BJ (cell line): ENCODE results near the gene ALG8. TPM values are rescaled to one million over a fixed set of nuclear protein-coding genes. Genes with fewer than 3 reads are reported as not detected.
"Not testable (repeated sequence)": the region's sequence is repeated elsewhere in the genome, so short reads cannot be mapped to it uniquely, and the experiment has no call there.

Experiments used
- CTCF ChIA-PET: fragments of 350-600 bp; formaldehyde crosslinking; extraction: SDS; loops from one replicate; lab custom pipeline; 2021; ENCODE audit warnings: antibody characterized with exemption, inconsistent platforms; lab: Yijun Ruan, JAX
- POLR2A ChIA-PET: fragments of 300-600 bp; sonication (Branson Sonifier 250); formaldehyde crosslinking; extraction: SDS; loops from one replicate; lab custom pipeline; 2021; ENCODE audit warnings: antibody characterized with exemption; lab: Charles Lee
- DNase-seq: peaks from one replicate; pipeline ENCODE4 v3.0.0-alpha.2; 2011; ENCODE audit warnings: low read depth
- H3K27me3 ChIP-seq: 2 replicates; pipeline ENCODE4 v1.6.0; 2011; ENCODE audit warnings: low read length; ENCODE audit not compliant: control insufficient read depth, insufficient read depth
- H3K36me3 ChIP-seq: 2 replicates; pipeline ENCODE4 v1.5.1; 2011; ENCODE audit warnings: low read length; ENCODE audit not compliant: control insufficient read depth, insufficient read depth
- H3K4me3 ChIP-seq: 2 replicates; pipeline ENCODE4 v1.5.1; 2011; ENCODE audit warnings: low read depth, mild to moderate bottlenecking, control low read depth, low read length
- CTCF ChIP-seq: IDR thresholded peaks from 2 replicates; pipeline ENCODE4 v1.5.1; 2011; ENCODE audit warnings: low read depth, mild to moderate bottlenecking, control low read depth, inconsistent platforms, low read length, moderate library complexity; ENCODE audit not compliant: insufficient read depth
- polyA plus RNA-seq: library from polyadenylated mRNA; depleted of rRNA; stranded (reverse); fragments of >200 nt; gene quantifications from 2 replicates; pipeline ENCODE4 v1.2.3, GENCODE V29; 2011

The ALG8 gene
- polyA plus RNA-seq, 1 experiment, result 33.9 TPM

GRCh38 chr11:78100676-78101472, 38.6 kb downstream of the ALG8 start:
- ChIA-PET CTCF (no interaction called here), POLR2A (no interaction called here)
- no peaks in the 10 kb centered on the region; the same call in 1 of the 2 replicates for H3K36me3 ChIP-seq
- H3K27me3 ChIP-seq, result no peaks in the 10 kb centered on the region
- H3K4me3 ChIP-seq, result no peak overlapping the region
- TF ChIP-seq CTCF, result no peak
- no peak for DNase-seq

DNA sequence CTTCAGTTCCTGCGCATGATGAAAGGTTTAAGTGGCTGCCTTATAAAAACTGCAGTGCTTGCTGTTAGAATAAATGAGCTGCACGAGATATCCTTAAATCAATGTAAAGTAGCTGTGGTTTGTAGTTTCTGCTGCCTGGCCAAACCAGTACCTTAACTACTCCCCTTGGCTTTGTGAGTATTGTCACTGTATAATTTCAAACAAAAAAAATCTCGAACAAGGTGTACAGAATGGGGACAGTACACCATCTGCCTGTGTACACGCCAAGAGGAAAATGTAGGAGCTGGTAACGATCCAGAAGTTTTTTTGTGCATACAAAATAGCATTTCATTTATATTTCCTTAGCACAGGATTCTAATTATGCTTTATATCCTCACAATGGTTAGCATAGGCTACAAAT, 39.2 kb downstream of the ALG8 start:
- DNase-seq, result no peak
- Histone ChIP-seq H3K36me3 (no peaks in the 10 kb centered on the region; the same call in 1 of the 2 replicates), H3K4me3 (no peak overlapping the region), H3K27me3 (no peaks in the 10 kb centered on the region)
- POLR2A ChIA-PET, result no interaction called here
- CTCF ChIA-PET, result no interaction called here
- TF ChIP-seq CTCF, result no peak

- POLR2A ChIA-PET, result no interaction called here
- H3K4me3 ChIP-seq, result no peak overlapping the region
- CTCF ChIA-PET, result no interaction called here
- H3K36me3 ChIP-seq, result peaks cover 1% of the 10 kb centered on the region
- H3K27me3 ChIP-seq, result no peaks in the 10 kb centered on the region
- DNase-seq, result no peak
- TF ChIP-seq CTCF, result no peak
These were observed 39.8 kb downstream of the ALG8 start for GRCh38 chr11:78099666-78100065.

DNA sequence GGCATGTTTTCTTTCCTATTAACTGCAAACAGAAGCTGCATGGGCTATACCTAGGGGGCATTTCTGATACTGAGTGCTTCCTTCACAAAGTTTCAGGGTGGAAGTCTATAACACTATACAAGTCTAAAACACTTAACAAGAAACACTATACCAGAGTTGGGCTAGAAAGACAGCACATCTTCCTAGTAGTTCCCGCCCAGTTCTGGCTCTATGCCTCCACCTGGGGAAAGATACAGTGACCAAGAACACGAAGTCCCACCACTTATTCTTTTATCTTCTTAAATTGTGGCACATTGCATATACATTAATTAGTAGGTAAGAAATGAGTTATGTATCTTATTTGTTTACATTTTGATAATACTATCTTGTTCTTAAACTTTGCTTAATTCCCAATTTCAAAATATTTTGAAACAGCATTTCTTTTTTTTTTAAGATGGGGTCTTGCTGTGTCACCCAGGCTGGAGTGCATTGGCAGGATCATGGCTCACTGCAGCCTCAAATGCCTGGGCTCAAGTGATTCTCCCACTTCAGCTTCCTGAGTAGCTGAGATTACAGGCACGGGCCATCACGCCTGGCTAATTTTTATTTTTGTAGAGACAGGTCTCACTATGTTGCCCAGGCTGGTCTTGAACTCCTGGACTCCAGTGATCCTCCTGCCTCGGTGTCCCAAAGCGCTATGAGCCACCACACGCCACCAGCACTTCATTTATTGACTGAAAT, 41.6 kb downstream of the ALG8 start:
- H3K27me3 ChIP-seq, result no peaks in the 10 kb centered on the region
- ChIA-PET POLR2A (no interaction called here), CTCF (no interaction called here)
- H3K36me3 ChIP-seq, result peaks cover 3% of the 10 kb centered on the region
- no peak overlapping the region for H3K4me3 ChIP-seq
- DNase-seq, result no peak
- TF ChIP-seq CTCF, result no peak

DNA sequence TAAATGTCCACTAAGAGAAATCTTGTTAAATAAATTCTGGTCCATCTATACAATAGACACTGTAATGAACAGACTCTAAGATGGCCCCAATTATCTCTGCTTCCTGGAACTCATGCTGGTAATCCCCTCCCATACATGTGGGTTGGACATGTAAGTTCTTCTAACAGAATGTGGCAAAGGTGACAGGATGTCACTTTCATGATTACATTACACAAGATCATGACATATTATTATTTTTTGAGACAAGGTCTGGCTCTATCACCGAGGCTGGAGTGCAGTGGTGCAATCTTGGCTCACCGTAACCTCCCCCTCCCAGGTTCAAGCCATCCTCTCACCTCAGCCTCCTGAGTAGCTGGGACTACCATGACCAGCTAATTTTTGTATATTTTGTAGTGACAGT, 45.2 kb downstream of the ALG8 start:
- Histone ChIP-seq H3K27me3 (no peaks in the 10 kb centered on the region), H3K36me3 (peaks cover 3% of the 10 kb centered on the region; the same call in 1 of the 2 replicates), H3K4me3 (no peak overlapping the region)
- TF ChIP-seq CTCF, result no peak
- ChIA-PET POLR2A (no interaction called here), CTCF (no interaction called here)
- DNase-seq, result no peak

GRCh38 chr11:78086521-78087074, 52.8 kb downstream of the ALG8 start:
- H3K4me3 ChIP-seq, H3K27me3 ChIP-seq, CTCF ChIA-PET, DNase-seq, POLR2A ChIA-PET, H3K36me3 ChIP-seq: not testable (repeated sequence)
